ENCODE measurements around the gene PJVK. TPM values are rescaled to one million over a fixed set of nuclear protein-coding genes. Genes with fewer than 3 reads are reported as not detected.

The PJVK gene
- total RNA-seq, 1 donor from 2014 or later, result 4.9 TPM

GRCh38 chr2:178436662-178437061 is 14.5 kb upstream of the PJVK start:
- peaks cover 2 to 59% of the 10 kb centered on the region in 2 donors for H3K36me3 ChIP-seq
- H3K4me1 ChIP-seq, result no peaks in the 10 kb centered on the region
- DNase-seq (ENCODE audit: extremely low spot score in 2 of 2), result no peak
- no peak overlapping the region for H3K4me3 ChIP-seq
- no peak for TF ChIP-seq CTCF (IDR thresholded peaks at IDR 0.05)
- no peak for TF ChIP-seq POLR2A (IDR thresholded peaks at IDR 0.05)
- TF ChIP-seq POLR2AphosphoS5 (IDR thresholded peaks at IDR 0.05; ENCODE audit: insufficient read depth in 1 of 2, low read depth in 1 of 2), result no peak
- no peaks in the 10 kb centered on the region for H3K27me3 ChIP-seq
- no peaks in the 10 kb centered on the region for H3K9me3 ChIP-seq
- no peak overlapping the region for H3K27ac ChIP-seq
- intact Hi-C loops (cut with DNase I), result no loop called here

- intact Hi-C loops (cut with DNase I), result no loop called here
- H3K36me3 ChIP-seq, result peaks cover 0 to 69% of the 10 kb centered on the region in 2 donors
These were observed 9.8 kb upstream of the PJVK start for GRCh38 chr2:178441426-178441825.

GRCh38 chr2:178448968-178449661 is 2.1 kb upstream of the PJVK start:
- DNase-seq (ENCODE audit: extremely low spot score in 2 of 2), result no peak
- H3K4me3 ChIP-seq, result peak overlapping the region in 1 of 2 donors; percentile 62
- no peaks in the 10 kb centered on the region for H3K9me3 ChIP-seq
- intact Hi-C loops (cut with DNase I), result no loop called here
- H3K27me3 ChIP-seq, result no peaks in the 10 kb centered on the region
- H3K4me1 ChIP-seq, result peaks cover 34% of the 10 kb centered on the region
- H3K27ac ChIP-seq, result no peak overlapping the region
- no peak for TF ChIP-seq CTCF (IDR thresholded peaks at IDR 0.05)
- peaks cover 0 to 22% of the 10 kb centered on the region in 2 donors for H3K36me3 ChIP-seq

More at GRCh38 chr2:178441426-178441825, 9.8 kb upstream of the PJVK start:
- TF ChIP-seq POLR2A (IDR thresholded peaks at IDR 0.05) (no peak), CTCF (IDR thresholded peaks at IDR 0.05) (no peak), POLR2AphosphoS5 (IDR thresholded peaks at IDR 0.05; ENCODE audit: insufficient read depth in 1 of 2, low read depth in 1 of 2) (no peak)
- H3K9me3 ChIP-seq, result no peaks in the 10 kb centered on the region
- DNase-seq (ENCODE audit: extremely low spot score in 2 of 2), result no peak
- no peak overlapping the region for H3K27ac ChIP-seq
- H3K4me1 ChIP-seq, result no peaks in the 10 kb centered on the region
- H3K4me3 ChIP-seq, result no peak overlapping the region
- no peaks in the 10 kb centered on the region for H3K27me3 ChIP-seq

GRCh38 chr2:178449700-178450523 is 1.3 kb upstream of the PJVK start:
- no peaks in the 10 kb centered on the region for H3K27me3 ChIP-seq
- H3K27ac ChIP-seq, result peak overlapping the region; percentile 91
- TF ChIP-seq POLR2AphosphoS5 (IDR thresholded peaks at IDR 0.05; ENCODE audit: insufficient read depth in 1 of 2, low read depth in 1 of 2) (no peak), CTCF (IDR thresholded peaks at IDR 0.05) (no peak), POLR2A (IDR thresholded peaks at IDR 0.05) (no peak)
- DNase-seq (ENCODE audit: extremely low spot score in 2 of 2), result no peak
- intact Hi-C loops (cut with DNase I), result no loop called here
- H3K36me3 ChIP-seq, result peaks cover 0 to 17% of the 10 kb centered on the region in 2 donors
- peaks cover 34% of the 10 kb centered on the region for H3K4me1 ChIP-seq
- no peaks in the 10 kb centered on the region for H3K9me3 ChIP-seq
- H3K4me3 ChIP-seq, result peak overlapping the region; percentile 62 to 81

- no peaks in the 10 kb centered on the region for H3K27me3 ChIP-seq
- peaks cover 34% of the 10 kb centered on the region for H3K4me1 ChIP-seq
- peak overlapping the region; percentile 91 for H3K27ac ChIP-seq
- TF ChIP-seq POLR2AphosphoS5 (IDR thresholded peaks at IDR 0.05; ENCODE audit: insufficient read depth in 1 of 2, low read depth in 1 of 2), result no peak
- no peak for TF ChIP-seq POLR2A (IDR thresholded peaks at IDR 0.05)
- intact Hi-C loops (cut with DNase I), result no loop called here
- H3K9me3 ChIP-seq, result no peaks in the 10 kb centered on the region
- peak overlapping the region; percentile 62 to 81 for H3K4me3 ChIP-seq
- DNase-seq (ENCODE audit: extremely low spot score in 2 of 2), result no peak
- H3K36me3 ChIP-seq, result peaks cover 0 to 11% of the 10 kb centered on the region in 2 donors
These were observed 729 bp upstream of the PJVK start for GRCh38 chr2:178450524-178450773.

Measured in vagina (tissue), 2 donors.